Measurements from ENCODE around the gene SHOC2.

SHOC2 gene

GRCh38 chr10:110963162-110963561 is 43.8 kb downstream of the SHOC2 start:
- no peak for TF ChIP-seq CTCF (IDR thresholded peaks at IDR 0.05; ENCODE audit: low read depth, low read length, missing control alignments)

GRCh38 chr10:110964681-110965080 is 45.3 kb downstream of the SHOC2 start:
- no peak for DNase-seq (ENCODE audit: low read depth)
- TF ChIP-seq CTCF (IDR thresholded peaks at IDR 0.05; ENCODE audit: low read depth, low read length, missing control alignments), result no peak
- H3K4me3 ChIP-seq (ENCODE audit: low read depth, low read length), result no peak overlapping the region

More at GRCh38 chr10:110963162-110963561, 43.8 kb downstream of the SHOC2 start:
- no peak overlapping the region for H3K4me3 ChIP-seq (ENCODE audit: low read depth, low read length)
- DNase-seq (ENCODE audit: low read depth), result no peak

GRCh38 chr10:110965216-110965615 is 45.8 kb downstream of the SHOC2 start:
- TF ChIP-seq CTCF (IDR thresholded peaks at IDR 0.05; ENCODE audit: low read depth, low read length, missing control alignments), result no peak
- H3K4me3 ChIP-seq (ENCODE audit: low read depth, low read length), result no peak overlapping the region
- DNase-seq (ENCODE audit: low read depth), result no peak

- no peak for TF ChIP-seq CTCF (IDR thresholded peaks at IDR 0.05; ENCODE audit: low read depth, low read length, missing control alignments)
- DNase-seq (ENCODE audit: low read depth), result no peak
- no peak overlapping the region for H3K4me3 ChIP-seq (ENCODE audit: low read depth, low read length)
Observed at GRCh38 chr10:110966146-110966545, 46.7 kb downstream of the SHOC2 start.

- no peak overlapping the region for H3K4me3 ChIP-seq (ENCODE audit: low read depth, low read length)
- no peak for DNase-seq (ENCODE audit: low read depth)
- no peak for TF ChIP-seq CTCF (IDR thresholded peaks at IDR 0.05; ENCODE audit: low read depth, low read length, missing control alignments)
Observed at GRCh38 chr10:110967009-110967630, 47.7 kb downstream of the SHOC2 start.

GRCh38 chr10:110967645-110968044 is 48.2 kb downstream of the SHOC2 start:
- no peak for DNase-seq (ENCODE audit: low read depth)
- TF ChIP-seq CTCF (IDR thresholded peaks at IDR 0.05; ENCODE audit: low read depth, low read length, missing control alignments), result no peak
- H3K4me3 ChIP-seq (ENCODE audit: low read depth, low read length), result no peak overlapping the region

- no peak for DNase-seq (ENCODE audit: low read depth)
Observed at GRCh38 chr10:110969183-110969582, 49.8 kb downstream of the SHOC2 start.

More at GRCh38 chr10:110969183-110969582, 49.8 kb downstream of the SHOC2 start:
- TF ChIP-seq CTCF (IDR thresholded peaks at IDR 0.05; ENCODE audit: low read depth, low read length, missing control alignments), result no peak
- H3K4me3 ChIP-seq (ENCODE audit: low read depth, low read length), result no peak overlapping the region
